Transverse colon (tissue), 4 donors: ENCODE results near the gene PARD6B.

ENCODE experiments used
- EP300 ChIP-seq: sonication (generic); formaldehyde crosslinking; IDR thresholded peaks from one replicate; pipeline ENCODE4 v1.6.1; 2017; ENCODE audit warnings: antibody characterized with exemption, low read depth
- POLR2A ChIP-seq: fragments of 450-650 bp; IDR thresholded peaks from one replicate; pipeline ENCODE4 v1.6.1; 2016; ENCODE audit warnings: antibody characterized with exemption, mild to moderate bottlenecking, moderate library complexity
- POLR2AphosphoS5 ChIP-seq, 3 donors: sonication (generic); formaldehyde crosslinking; IDR thresholded peaks; one replicate each; pipeline ENCODE4 v1.6.1; 2016; ENCODE audit warnings: antibody characterized with exemption in 3 of 3
- TF ChIP-seq, protein P1 (sequence below), 5 experiments: fragments of 200-600 bp in 3 of 5; fragments of 450-650 bp in 2 of 5; sonication (generic) in 3 of 5; IDR thresholded peaks; 1 replicate in 2 of 5; 2 replicates in 3 of 5; pipeline ENCODE4 v1.5.1; 2016 to 2017; ENCODE audit warnings: antibody characterized with exemption in 5 of 5, inconsistent platforms in 3 of 5, mild to moderate bottlenecking in 2 of 5, moderate library complexity in 1 of 5

DNA sequence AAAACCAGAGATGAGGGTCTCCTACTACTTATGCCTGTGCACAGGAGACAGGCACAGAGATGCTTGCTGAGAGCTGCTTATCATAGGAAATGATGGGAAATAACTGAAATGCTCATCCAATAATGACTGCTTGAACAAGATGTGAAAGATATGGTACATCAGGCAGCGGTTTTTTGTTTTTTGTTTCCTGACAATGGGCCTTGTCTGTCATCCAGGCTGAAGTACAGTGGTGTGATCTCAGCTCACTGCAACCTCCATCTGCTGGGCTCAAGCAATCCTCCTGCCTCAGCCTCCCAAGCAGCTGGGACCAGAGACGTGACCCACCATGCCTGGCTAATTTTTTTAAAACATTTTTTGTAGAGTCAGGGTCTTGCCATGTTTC is 38.8 kb upstream of the PARD6B start:
- TF ChIP-seq EP300, result no peak
- TF ChIP-seq, protein P1, sequence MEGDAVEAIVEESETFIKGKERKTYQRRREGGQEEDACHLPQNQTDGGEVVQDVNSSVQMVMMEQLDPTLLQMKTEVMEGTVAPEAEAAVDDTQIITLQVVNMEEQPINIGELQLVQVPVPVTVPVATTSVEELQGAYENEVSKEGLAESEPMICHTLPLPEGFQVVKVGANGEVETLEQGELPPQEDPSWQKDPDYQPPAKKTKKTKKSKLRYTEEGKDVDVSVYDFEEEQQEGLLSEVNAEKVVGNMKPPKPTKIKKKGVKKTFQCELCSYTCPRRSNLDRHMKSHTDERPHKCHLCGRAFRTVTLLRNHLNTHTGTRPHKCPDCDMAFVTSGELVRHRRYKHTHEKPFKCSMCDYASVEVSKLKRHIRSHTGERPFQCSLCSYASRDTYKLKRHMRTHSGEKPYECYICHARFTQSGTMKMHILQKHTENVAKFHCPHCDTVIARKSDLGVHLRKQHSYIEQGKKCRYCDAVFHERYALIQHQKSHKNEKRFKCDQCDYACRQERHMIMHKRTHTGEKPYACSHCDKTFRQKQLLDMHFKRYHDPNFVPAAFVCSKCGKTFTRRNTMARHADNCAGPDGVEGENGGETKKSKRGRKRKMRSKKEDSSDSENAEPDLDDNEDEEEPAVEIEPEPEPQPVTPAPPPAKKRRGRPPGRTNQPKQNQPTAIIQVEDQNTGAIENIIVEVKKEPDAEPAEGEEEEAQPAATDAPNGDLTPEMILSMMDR (IDR thresholded peaks at IDR 0.05), result no peak
- TF ChIP-seq POLR2A, result no peak
- no peak for TF ChIP-seq POLR2AphosphoS5 (IDR thresholded peaks at IDR 0.05)
